ENCODE results near the gene HMOX2. TPM values are rescaled to one million over a fixed set of nuclear protein-coding genes. Genes with fewer than 3 reads are reported as not detected.

The HMOX2 gene
- total RNA-seq, 1 donor from 2014 or later, result 44.2 TPM

DNA sequence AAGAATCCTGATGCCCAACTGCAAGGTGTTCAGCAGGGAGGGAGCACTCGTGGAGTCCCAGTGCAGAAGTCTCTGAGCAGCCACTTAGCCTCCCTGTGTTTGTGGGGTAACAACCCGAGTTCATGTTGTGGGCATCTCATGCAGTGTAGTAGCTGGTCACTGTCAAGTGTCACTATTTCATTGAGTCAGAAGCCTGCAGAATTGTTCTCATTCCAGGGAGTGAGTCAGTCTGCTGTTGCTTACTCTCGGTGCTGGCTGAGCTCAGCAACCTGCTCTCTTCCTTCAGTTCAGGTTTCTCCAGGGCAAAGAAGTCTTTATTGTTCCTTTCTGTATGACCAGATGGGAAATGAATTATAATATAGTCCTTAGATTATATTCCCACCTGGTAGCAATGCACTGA lies 24.1 kb downstream of the HMOX2 start:
- DNase-seq (ENCODE audit: low spot score), result no peak

DNA sequence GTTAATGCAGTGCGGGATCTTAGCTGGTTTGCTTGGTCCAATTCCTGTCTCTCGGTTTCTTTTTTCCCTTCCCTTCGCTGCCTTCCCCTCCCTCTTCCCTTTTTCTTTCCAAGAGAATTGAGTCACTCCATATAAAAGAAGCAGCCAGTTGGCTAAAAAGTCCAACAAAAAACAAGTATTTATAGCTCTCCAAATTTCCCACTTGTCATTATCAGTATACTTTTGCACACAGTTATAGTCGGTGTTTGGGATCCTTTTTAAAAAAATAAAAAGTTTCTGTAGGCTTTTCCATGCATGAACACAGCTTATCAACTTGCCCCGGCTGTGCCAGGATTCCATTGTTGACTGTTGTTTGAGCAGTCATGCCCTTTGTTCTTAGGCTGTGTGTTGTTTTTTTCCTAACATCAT lies 24.9 kb downstream of the HMOX2 start:
- no peak for DNase-seq (ENCODE audit: low spot score)

DNA sequence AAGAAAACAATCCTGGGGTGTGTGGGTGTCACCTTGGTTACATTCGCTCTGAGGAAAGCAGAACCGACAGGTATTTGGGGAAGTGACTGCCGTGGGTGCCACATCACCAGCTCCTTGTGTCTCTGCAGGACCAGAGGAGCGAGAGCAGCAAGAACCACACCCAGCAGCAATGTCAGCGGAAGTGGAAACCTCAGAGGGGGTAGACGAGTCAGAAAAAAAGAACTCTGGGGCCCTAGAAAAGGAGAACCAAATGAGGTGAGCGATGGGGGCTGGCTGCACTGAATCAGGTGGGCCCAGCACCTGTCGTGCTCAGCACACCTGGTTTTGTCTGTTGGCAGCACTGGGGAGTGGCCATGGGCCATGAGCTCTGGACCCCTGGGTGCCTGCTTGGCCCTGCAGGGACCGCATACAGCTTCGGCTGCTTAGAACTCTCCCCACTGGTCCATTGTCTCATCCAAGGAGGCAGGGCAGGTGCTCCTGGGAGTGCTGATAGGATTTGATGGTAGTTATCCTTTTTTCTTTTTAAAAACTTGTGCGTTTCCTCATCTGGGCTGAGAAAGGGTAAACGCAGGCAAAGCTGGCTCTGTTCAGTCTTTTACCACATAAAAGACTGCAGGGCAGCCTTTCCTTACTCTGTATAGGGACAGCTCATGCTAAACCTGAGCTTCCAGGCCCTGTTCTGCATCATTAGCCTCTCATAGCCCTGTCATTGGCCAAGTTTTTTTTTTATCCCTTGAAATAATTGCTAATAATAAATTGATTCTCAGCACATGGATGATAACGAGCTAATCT lies 29.4 kb downstream of the HMOX2 start:
- no peak for DNase-seq (ENCODE audit: low spot score)

DNA sequence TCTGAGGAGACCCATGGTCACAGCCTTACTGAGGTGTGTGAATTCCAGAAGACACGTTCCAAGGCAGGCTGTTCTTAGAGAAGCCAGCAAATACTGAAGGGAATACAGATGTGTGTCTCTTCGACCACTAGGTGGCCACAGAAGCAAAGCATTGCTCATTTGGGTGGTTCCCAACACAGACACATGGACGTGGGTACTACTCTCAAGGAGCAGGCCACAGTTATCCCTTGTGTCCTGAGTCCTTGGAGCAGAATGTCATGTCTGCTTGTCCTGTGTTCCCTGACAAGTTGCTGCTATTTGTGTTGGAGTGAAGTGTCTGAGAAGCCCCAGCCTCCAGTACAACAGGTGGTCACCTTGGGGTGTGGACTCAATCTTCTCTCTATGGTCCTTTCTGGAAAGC lies 30.3 kb downstream of the HMOX2 start:
- DNase-seq (ENCODE audit: low spot score), result peak; percentile 72

DNA sequence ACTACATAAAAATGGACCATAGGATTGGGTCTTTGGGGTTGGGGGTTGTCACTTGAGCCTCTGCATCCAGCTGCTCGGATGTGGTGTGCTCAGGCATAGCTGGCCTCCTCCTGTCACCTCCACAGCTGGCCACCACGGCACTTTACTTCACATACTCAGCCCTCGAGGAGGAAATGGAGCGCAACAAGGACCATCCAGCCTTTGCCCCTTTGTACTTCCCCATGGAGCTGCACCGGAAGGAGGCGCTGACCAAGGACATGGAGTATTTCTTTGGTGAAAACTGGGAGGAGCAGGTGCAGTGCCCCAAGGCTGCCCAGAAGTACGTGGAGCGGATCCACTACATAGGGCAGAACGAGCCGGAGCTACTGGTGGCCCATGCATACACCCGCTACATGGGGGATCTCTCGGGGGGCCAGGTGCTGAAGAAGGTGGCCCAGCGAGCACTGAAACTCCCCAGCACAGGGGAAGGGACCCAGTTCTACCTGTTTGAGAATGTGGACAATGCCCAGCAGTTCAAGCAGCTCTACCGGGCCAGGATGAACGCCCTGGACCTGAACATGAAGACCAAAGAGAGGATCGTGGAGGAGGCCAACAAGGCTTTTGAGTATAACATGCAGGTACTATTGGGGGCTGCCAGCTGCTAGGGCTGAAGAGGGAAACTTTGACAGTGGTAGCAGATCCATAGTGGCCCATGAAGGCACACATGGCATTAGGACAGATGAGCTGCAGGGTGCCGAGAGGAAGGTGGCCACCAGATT lies 31.6 kb downstream of the HMOX2 start:
- no peak for DNase-seq (ENCODE audit: low spot score)

DNA sequence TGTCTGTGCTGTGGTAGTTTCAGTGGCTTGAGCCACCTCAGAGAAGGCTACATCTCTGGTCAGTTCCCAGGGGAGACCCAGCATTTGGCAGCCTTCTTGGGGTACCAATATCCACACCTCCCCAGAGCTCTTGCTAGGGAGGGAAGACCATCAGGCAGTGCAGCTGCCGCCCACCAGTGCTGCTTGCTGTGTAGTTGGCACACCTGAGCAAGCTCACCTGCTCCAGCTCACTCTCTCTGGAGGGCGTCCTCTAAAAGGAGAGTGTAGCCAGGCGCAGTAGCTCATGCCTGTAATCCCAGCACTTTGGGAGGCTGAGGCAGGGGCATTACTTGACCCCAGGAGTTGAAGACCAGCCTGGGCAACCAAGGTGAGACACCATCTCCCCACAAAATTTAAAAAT lies 32.6 kb downstream of the HMOX2 start:
- no peak for DNase-seq (ENCODE audit: low spot score)

DNA sequence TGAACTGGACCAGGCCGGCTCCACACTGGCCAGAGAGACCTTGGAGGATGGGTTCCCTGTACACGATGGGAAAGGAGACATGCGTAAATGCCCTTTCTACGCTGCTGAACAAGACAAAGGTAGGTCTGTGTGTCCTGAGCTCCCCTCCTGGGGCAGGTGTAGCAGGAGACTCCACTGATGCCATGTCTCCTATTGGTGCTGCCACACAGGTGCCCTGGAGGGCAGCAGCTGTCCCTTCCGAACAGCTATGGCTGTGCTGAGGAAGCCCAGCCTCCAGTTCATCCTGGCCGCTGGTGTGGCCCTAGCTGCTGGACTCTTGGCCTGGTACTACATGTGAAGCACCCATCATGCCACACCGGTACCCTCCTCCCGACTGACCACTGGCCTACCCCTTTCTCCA lies 33.2 kb downstream of the HMOX2 start:
- no peak for DNase-seq (ENCODE audit: low spot score)

DNA sequence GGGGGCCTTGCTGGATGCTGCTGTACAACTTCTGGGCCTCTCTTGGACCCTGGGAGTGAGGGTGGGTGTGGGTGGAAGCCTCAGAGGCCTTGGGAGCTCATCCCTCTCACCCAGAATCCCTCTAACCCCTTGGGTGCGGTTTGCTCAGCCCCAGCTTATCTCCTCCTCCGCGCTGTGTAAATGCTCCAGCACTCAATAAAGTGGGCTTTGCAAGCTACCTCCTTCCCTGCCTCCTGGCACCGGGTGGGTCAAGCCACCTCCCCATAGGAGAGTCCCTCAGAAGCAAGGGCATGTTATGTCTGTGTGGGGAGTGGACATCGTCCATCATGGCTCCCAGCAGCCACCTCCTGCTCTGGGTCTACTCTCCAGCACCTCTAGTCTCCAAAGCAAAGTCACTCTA lies 33.9 kb downstream of the HMOX2 start:
- DNase-seq (ENCODE audit: low spot score), result no peak

DNA sequence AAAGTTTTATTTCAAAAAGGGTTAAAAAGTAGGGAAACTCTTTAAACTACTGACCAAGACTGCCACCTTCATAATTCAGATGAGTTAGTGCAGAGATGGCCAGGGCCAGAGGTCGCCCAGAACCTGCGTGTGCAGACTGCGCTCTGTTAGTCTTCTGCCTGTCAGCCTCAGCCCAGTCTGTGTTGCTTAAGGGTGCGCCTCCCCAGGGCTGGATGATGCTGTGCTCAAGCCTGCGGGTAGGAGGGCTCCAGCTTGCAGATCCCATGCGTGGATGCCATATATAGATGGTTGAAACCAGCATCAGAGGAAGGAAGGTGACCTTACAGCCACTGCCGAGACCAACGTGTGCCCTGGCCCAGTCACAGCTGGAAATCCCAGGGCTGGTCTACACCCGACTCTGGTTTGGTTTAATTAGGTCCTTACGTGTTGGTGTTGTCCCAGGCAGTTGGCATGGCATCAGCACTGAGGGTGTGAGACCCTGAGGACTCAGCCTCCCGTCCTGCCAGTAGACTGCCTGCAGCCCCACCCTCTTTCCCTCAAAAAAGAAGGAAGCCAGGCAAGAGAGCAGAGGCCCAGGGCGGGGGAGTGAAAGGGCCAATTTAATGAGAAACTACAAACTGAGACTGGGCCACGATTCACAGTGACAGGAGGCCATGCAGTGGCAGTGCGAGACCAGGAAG lies 34.7 kb downstream of the HMOX2 start:
- DNase-seq (ENCODE audit: low spot score), result no peak

DNA sequence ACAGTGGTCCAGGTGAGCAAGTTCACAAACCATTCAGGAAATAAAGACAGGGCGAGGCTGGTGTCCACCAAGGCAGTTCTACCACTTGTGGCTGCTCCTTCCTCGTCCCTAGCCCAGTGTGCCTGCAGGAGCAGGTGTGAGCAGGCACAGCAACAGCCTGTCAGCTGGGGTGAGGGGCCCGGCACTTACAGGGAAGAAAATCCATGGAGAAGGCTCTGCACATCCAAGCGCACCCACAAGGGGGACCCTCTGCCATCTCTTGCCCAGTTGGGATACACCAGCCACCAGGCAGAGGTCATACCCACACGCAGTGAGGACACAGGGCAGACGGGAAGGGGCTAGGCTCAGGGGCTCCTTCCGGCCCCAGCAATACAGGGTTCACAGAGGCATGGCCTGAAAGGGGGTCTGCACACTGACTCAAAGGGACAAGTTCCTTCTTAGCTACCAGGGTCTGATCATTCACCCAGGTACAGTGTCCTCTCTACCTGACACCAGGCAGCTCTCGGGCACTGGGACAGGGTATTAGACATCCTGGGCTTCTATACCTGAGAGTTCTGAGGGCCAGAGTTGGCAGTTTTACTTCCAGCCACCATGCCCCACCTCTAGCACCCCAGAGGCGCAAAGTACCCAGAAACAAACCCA lies 35.4 kb downstream of the HMOX2 start:
- peak; percentile 70 for DNase-seq (ENCODE audit: low spot score)

DNA sequence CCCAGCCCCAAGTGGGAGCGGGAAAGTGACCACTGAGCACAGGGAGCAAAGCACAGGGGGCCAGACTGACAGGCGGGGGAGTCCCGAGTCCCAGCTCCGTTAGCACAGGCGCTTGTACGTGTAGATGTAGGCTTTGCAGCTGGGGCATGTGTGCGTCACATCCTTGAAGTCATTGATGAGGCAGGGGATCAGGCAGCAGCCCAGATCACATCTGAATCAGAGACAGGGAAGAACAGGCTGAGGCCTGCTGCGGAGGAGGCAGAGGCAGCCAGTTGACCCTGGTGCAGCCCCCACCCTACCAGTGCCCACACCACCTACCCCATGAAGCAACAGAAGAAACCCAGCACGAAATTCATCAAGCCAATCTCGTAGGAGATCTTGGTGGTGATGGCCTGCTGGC lies 36.3 kb downstream of the HMOX2 start:
- no peak for DNase-seq (ENCODE audit: low spot score)

DNA sequence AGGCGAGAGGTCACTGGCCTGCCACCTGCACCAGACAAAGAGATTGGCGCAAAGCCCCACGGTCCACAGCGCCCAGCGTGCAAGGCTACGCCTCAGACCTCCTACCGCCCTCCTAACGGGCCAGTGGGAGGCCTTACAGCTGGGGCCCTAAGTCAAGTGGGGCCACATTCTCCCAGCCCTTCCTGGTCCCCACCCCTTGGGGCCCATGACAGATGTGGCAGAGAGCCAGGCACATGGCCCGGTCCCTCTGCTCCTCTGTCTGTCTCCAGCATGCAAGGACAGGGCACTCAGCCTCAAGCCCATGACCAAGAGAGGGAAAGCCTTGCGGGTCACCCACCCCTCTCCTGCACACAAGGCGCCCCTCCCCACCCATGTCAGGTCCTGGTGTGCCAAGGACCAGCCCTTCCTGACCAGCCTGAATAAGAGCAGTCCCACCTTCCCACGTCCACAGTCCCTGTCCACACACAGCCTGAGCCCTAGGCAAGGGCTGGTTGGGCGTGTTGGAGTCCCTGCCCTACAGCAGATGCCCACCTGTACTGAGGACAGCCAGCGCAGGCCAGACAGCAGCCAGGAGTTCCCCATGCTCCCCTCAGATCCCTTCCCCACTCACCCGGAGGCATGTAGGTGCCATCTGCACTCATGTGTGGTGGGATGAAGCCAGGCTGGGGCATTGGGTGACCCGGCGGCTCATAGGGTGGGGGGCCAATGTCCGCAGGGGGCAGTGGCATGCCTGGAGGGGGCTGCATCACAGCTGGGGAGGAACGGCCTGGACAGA lies 37.1 kb downstream of the HMOX2 start:
- no peak for DNase-seq (ENCODE audit: low spot score)

DNA sequence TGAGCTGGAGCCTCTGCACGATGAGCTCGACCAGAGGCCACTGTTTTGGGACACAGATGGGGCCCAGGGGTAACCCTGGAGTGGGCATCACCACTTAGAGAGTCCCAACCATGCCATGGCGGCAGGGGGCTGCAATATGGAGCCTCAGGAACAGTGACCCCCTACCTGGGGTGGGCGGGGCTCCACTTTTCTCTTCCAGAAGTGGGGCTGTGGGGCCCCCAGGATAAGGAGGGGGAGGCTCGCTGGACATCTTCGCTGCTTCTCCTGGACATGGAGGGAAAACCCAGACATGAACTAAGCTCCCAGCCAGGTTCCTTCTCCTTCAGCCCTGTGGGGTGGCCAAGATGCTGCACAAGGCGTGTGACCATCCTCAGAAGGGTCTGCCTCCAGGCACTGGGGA lies 37.7 kb downstream of the HMOX2 start:
- no peak for DNase-seq (ENCODE audit: low spot score)

DNA sequence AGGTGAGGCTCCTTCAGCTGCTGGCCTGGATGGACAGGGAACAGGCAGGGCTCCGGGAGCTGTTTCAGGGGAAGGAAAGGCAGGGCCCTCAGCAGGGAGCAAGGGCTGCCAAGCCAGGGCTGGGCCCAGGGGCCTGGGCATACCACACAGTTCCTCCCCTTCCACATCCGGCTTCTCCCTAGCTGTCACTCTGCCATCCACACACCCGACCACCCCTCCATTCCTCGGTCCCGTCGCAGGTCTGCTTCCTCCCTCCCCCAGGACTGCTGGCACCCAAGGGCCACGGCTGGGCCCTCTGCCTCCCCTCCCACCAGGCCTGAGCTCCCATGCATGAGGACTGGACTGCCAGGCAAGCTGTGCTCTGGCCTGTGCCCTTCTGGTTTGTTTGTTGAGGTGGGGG lies 38.4 kb downstream of the HMOX2 start:
- no peak for DNase-seq (ENCODE audit: low spot score)

DNA sequence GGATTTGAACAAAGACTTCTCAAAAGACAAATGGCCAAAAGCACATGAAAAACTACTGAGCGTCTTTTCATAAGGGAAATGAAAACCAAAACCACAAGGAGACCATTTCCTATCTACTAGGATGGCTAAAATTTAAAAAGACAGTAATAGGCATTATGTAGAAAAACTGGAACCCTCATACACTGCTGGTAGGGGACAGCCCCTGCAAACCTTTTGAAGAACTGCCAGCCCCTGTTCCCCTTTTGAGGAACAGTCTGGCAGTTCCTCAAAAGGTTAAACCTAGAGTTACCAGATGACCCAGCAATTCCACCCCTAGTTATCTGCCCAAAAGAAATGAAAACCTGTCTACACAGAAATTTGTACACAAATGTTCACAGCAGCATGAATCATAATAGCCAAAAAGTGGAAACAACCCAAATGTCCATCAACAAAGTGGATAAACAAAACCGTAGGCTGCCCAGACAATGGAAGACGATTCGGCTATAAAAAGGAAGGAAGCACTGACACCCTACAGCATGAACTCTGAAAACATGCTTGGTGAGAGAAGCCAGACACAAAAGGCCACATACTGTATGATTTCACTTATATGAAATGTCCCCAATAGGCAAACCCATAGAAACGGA lies 39.5 kb downstream of the HMOX2 start:
- no peak for DNase-seq (ENCODE audit: low spot score)

DNA sequence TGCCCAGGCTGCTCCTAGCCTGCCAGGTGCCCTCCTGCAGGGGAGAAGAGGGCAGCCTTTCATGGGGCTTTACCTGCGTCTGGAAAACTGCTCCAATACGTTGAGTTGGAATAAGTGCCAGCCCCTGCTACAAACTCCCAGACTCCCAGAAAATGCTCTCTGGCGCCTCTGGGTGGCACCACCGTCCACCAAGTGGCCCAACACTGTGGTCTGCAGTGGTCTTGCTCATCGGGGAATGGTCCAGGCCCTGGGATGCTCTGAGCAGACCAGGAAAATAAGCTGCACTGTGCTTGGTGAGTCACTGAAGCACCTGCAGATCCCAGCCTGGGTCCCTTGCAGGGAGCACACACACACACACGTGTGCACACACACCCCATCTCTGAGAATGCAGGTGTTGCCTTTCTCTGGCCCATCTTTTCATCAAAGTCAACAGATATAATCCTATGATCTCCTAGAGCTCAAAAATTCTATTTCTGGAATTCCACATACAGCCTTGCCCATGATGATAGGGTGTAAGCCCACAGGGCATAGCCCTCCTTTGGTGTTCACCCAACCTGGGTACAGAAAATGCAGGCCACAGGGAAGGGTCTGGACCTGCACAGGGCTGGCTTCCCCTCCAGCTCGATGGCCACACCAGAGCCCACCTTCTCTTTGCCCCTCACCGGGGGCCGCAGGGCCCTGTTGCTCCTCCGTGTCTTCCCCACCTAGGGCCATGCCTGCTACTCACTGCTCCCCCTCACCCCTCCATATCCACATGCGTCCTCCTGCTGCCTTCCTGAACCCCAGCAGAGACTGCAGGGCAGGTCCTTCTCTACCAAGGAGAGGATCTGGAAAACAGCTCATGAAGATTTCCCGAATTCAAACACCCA lies 41.8 kb downstream of the HMOX2 start:
- DNase-seq (ENCODE audit: low spot score), result no peak

DNA sequence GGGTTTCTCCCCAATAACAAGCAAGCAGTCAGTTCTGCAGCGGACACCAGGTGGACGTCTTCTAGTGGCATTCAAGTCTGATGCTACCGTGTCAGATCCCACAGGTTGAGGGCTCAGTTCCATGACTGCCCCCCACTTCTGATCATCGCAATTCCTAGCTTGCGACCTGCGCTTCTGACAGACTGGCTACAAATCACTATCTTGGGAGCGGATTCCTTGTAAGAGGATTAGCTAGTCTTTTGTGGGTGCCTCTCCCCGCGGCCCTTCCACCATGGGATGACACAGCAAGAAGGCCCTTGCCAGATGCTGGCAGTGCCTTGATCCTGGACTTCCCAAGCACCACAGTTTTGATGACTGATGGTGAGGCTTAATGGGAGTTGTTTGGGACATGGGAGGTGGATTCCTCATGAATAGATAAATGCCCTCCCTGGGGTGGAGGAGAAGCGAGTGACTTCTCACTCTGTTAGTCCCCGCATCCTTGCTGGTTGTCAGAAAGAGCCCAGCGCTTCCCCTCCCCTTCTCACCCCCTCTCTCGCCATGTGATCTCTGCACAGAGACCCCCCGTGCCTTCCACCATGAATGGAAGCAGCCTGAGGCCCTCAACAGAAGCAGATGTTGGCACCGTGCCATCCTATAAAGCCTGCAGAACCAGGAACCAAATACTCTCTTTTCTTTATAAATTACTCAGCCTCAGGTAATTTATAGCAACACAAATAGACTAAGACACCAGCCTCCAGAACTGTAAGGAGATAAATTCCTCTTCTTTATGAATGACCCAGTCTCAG lies 43.3 kb downstream of the HMOX2 start:
- no peak for DNase-seq (ENCODE audit: low spot score)

DNA sequence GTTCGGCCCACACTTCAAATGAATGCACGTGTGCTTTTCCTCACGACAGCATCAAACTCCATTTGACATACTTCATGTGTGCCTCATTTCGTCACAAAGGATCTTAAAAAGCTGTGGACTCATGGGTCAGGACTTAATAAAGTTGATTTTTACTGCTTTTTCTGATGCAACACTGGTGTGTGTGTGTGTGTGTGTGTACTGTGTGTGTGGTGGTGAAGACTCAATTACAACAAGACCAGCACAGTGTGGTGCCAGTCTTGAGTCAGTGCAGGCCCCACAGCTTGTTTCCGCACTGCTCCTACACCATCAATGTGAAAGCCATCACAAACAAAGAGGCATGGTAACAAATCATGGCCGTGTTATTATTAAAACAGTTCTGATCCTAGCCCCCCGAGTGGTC lies 44.7 kb downstream of the HMOX2 start:
- DNase-seq (ENCODE audit: low spot score), result no peak

DNA sequence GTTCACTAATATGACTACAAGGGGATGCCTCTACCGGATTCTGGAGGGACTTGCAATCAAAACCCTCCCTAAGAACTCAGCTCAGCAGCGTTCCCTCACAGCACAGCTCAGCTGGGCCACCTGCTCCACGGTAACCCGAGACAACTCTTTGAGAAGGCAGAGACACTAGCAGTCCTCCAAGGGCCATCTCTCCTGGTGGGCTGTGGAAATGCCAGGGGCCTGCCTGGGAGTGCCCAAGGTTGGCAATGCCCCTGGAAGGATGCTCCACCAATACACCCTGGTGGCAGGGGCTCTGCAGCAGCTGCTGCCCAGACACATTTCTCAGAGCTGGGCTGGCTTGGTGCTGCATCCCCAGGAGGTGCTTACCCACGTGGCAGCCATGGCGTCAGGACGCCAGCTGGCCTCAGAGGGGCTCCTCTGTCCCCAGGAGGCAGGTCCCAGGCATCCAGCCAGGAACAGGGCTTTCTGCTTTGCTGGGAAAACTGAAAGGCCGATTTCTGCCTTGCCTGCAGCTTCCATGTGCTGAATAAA lies 45.9 kb downstream of the HMOX2 start:
- DNase-seq (ENCODE audit: low spot score), result no peak
